ENCODE results near the gene ZNF236.

- TF ChIP-seq CTCF (IDR thresholded peaks at IDR 0.05) (no peak), EZH2 (IDR thresholded peaks at IDR 0.05; ENCODE audit: borderline replicate concordance, insufficient read depth, low read depth, low read length, poor library complexity, severe bottlenecking) (no peak)
These were observed 153.3 kb downstream of the ZNF236 start for GRCh38 chr18:76975577-76976110.
